SK-N-SH (cell line): ENCODE measurements around the gene KNDC1. TPM values are rescaled to one million over a fixed set of nuclear protein-coding genes. Genes with fewer than 3 reads are reported as not detected.

Source experiments
- CTCF ChIA-PET: fragments of 300-600, 350-600 bp; formaldehyde crosslinking; extraction: SDS; loops from one replicate; lab custom pipeline; 2021; lab: Yijun Ruan, JAX
- POLR2A ChIA-PET: fragments of 350-600 bp; sonication (Branson Sonifier 250); formaldehyde crosslinking; extraction: SDS; loops from one replicate; lab custom pipeline; 2020; ENCODE audit warnings: antibody characterized with exemption, inconsistent platforms; lab: Yijun Ruan, JAX
- DNase-seq: peaks from one replicate; pipeline ENCODE4 v3.0.0; 2012
- H2AFZ ChIP-seq: fragments of 200-600 bp; sonication (generic); 2 replicates; pipeline ENCODE4 v1.8.1; 2016; ENCODE audit warnings: antibody characterized with exemption, mild to moderate bottlenecking, low read depth
- H3F3A ChIP-seq: fragments of 200-600 bp; sonication (generic); replicated peaks from 2 replicates; pipeline ENCODE3; 2016; ENCODE audit warnings: antibody characterized with exemption, mild to moderate bottlenecking; ENCODE audit not compliant: insufficient read depth
- H3K27ac ChIP-seq, 2 experiments: fragments of 200-500 bp in 1 of 2; fragments of 200-600 bp in 1 of 2; sonication (Bioruptor generic) in 1 of 2; sonication (generic), shearing (Covaris generic) in 1 of 2; 2 replicates each; pipeline versions ENCODE4 v1.5.1 to v1.6.1; 2014 to 2016; ENCODE audit warnings: low read depth in 2 of 2, inconsistent platforms in 1 of 2, low read length in 1 of 2, mild to moderate bottlenecking in 1 of 2, mixed read lengths in 1 of 2
- H3K27me3 ChIP-seq: fragments of 200-600 bp; sonication (generic), shearing (Covaris generic); 2 replicates; pipeline ENCODE4 v1.6.1; 2016; ENCODE audit warnings: mixed run types; ENCODE audit not compliant: insufficient read depth
- H3K36me3 ChIP-seq, 2 experiments: fragments of 200-500 bp in 1 of 2; fragments of 200-600 bp in 1 of 2; sonication (Bioruptor generic) in 1 of 2; sonication (generic) in 1 of 2; replicated peaks in 1 of 2; 2 replicates each; pipeline versions ENCODE3 to v1.5.1; 2014 to 2016; ENCODE audit warnings: low read length in 1 of 2, mild to moderate bottlenecking in 1 of 2; ENCODE audit not compliant: insufficient read depth in 2 of 2, control insufficient read depth in 1 of 2
- H3K4me1 ChIP-seq, 2 experiments: fragments of 200-500 bp in 1 of 2; fragments of 200-600 bp in 1 of 2; sonication (Bioruptor generic) in 1 of 2; sonication (generic), shearing (Covaris generic) in 1 of 2; 2 replicates each; pipeline versions ENCODE4 v1.5.1 to v1.6.1; 2014 to 2016; ENCODE audit warnings: low read depth in 1 of 2, low read length in 1 of 2, mixed run types in 1 of 2; ENCODE audit not compliant: insufficient read depth in 2 of 2, control insufficient read depth in 1 of 2
- H3K4me2 ChIP-seq: fragments of 200-600 bp; sonication (generic), shearing (Covaris generic); 2 replicates; pipeline ENCODE4 v1.6.1; 2017; ENCODE audit warnings: mixed run types
- H3K4me3 ChIP-seq, 2 experiments: fragments of 200-500 bp in 1 of 2; fragments of 200-600 bp in 1 of 2; sonication (Bioruptor generic) in 1 of 2; sonication (generic), shearing (Covaris generic) in 1 of 2; 2 replicates each; pipeline versions ENCODE4 v1.5.1 to v1.8.1; 2014 to 2016; ENCODE audit warnings: low read depth in 2 of 2, inconsistent platforms in 1 of 2, low read length in 1 of 2, mild to moderate bottlenecking in 1 of 2, mixed read lengths in 1 of 2, moderate library complexity in 1 of 2
- H3K79me2 ChIP-seq: fragments of 200-600 bp; sonication (generic); 2 replicates; pipeline ENCODE4 v1.8.1; 2017; ENCODE audit warnings: mild to moderate bottlenecking; ENCODE audit not compliant: insufficient read depth
- H3K9ac ChIP-seq: fragments of 200-600 bp; sonication (generic); 2 replicates; pipeline ENCODE4 v1.6.1; 2017; ENCODE audit warnings: mixed run types
- H3K9me2 ChIP-seq: fragments of 200-600 bp; sonication (generic); 2 replicates; pipeline ENCODE4 v1.6.1; 2017; ENCODE audit warnings: mixed run types
- H3K9me3 ChIP-seq: fragments of 200-600 bp; sonication (generic); 2 replicates; pipeline ENCODE4 v1.6.1; 2017; ENCODE audit warnings: mixed run types, mild to moderate bottlenecking, moderate library complexity
- H4K20me1 ChIP-seq: fragments of 200-600 bp; sonication (generic); 2 replicates; pipeline ENCODE4 v1.6.1; 2017; ENCODE audit warnings: mild to moderate bottlenecking, mixed run types; ENCODE audit not compliant: insufficient read depth
- ELF1 ChIP-seq: IDR thresholded peaks from 2 replicates; pipeline ENCODE4 v1.4.0; 2012
- GATA2 ChIP-seq: sonication (generic); formaldehyde crosslinking; IDR thresholded peaks from 2 replicates; pipeline ENCODE4 v1.5.0; 2020; ENCODE audit warnings: mild to moderate bottlenecking, missing genetic modification reagents
- IRF3 ChIP-seq: fragments of 150-350 bp; IDR thresholded peaks from 2 replicates; pipeline ENCODE4 v1.6.1; 2016; ENCODE audit warnings: mild to moderate bottlenecking, low read depth, low read length
- JUND ChIP-seq: IDR thresholded peaks from 2 replicates; pipeline ENCODE4 v1.4.0; 2012
- MEF2A ChIP-seq: IDR thresholded peaks from 2 replicates; pipeline ENCODE4 v1.4.0; 2012; ENCODE audit warnings: low read depth, borderline replicate concordance
- PBX3 ChIP-seq: IDR thresholded peaks from 2 replicates; pipeline ENCODE4; 2012
- RCOR1 ChIP-seq: fragments of 150-350 bp; IDR thresholded peaks from 2 replicates; pipeline ENCODE4 v1.6.1; 2017; ENCODE audit warnings: antibody characterized with exemption, low read length
- RFX5 ChIP-seq: IDR thresholded peaks from 2 replicates; pipeline ENCODE4 v1.6.1; 2012; ENCODE audit warnings: mild to moderate bottlenecking, improper control_type of control experiment, low read length
- RXRA ChIP-seq: IDR thresholded peaks from 2 replicates; pipeline ENCODE4 v1.4.0; 2012; ENCODE audit warnings: low read depth, mild to moderate bottlenecking, borderline replicate concordance
- SIN3A ChIP-seq: IDR thresholded peaks from 2 replicates; pipeline ENCODE4 v1.6.1; 2012; ENCODE audit warnings: low read depth, mild to moderate bottlenecking, low read length, moderate library complexity, borderline replicate concordance
- SMC3 ChIP-seq: IDR thresholded peaks from 2 replicates; pipeline ENCODE4 v1.6.1; 2012; ENCODE audit warnings: low read depth, low read length, improper control_type of control experiment
- TAF1 ChIP-seq: IDR thresholded peaks from 2 replicates; pipeline ENCODE4 v1.6.1; 2012; ENCODE audit warnings: low read depth, mild to moderate bottlenecking, low read length, moderate library complexity, borderline replicate concordance
- TCF12 ChIP-seq: IDR thresholded peaks from 2 replicates; pipeline ENCODE4 v1.4.0; 2012
- YY1 ChIP-seq: IDR thresholded peaks from 2 replicates; pipeline ENCODE4 v1.4.0; 2012; ENCODE audit warnings: low read depth, mild to moderate bottlenecking
- ZBTB33 ChIP-seq: IDR thresholded peaks from 2 replicates; pipeline ENCODE4 v1.4.0; 2012; ENCODE audit warnings: low read depth, borderline replicate concordance
- WGBS: methylation state at CpG from one replicate; pipeline ENCODE4 v1.1.6; 2017; ENCODE audit warnings: low lambda C conversion rate; 5-methylcytosine and 5-hydroxymethylcytosine counted together
- polyA plus RNA-seq, 3 experiments: library from polyadenylated mRNA; depleted of rRNA; stranded (reverse); fragments of >200 nt; gene quantifications; 2 replicates each; pipeline ENCODE4 v1.2.3, GENCODE V29; 2012
- TF ChIP-seq, protein P1 (sequence below): IDR thresholded peaks from 2 replicates; pipeline ENCODE4 v1.6.1; 2012; ENCODE audit warnings: mild to moderate bottlenecking, low read depth, low read length, moderate library complexity

KNDC1 gene
- polyA plus RNA-seq, 1 of the 3 experiments (the other 2 are of a cell fraction), result 1.4 TPM

DNA sequence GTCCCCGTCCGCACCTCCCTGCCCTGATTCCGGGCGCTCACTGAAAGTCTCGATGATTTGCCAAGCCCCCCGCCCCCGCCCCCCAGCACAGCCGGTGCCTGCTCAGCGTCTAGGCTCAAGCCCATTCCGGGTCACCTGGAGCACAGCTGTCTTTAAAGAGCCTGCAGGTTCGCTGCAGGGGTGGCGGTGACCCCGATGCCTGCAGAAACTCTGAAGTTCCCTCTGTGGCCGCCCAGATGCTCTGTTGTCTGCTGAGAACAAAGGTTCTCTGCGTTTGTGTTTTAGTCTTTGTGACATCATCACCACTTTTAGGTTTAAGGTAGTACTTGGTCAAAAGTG is 78.4 kb downstream of the KNDC1 start (continued):
- no peak for TF ChIP-seq MEF2A
- TF ChIP-seq, protein P1, sequence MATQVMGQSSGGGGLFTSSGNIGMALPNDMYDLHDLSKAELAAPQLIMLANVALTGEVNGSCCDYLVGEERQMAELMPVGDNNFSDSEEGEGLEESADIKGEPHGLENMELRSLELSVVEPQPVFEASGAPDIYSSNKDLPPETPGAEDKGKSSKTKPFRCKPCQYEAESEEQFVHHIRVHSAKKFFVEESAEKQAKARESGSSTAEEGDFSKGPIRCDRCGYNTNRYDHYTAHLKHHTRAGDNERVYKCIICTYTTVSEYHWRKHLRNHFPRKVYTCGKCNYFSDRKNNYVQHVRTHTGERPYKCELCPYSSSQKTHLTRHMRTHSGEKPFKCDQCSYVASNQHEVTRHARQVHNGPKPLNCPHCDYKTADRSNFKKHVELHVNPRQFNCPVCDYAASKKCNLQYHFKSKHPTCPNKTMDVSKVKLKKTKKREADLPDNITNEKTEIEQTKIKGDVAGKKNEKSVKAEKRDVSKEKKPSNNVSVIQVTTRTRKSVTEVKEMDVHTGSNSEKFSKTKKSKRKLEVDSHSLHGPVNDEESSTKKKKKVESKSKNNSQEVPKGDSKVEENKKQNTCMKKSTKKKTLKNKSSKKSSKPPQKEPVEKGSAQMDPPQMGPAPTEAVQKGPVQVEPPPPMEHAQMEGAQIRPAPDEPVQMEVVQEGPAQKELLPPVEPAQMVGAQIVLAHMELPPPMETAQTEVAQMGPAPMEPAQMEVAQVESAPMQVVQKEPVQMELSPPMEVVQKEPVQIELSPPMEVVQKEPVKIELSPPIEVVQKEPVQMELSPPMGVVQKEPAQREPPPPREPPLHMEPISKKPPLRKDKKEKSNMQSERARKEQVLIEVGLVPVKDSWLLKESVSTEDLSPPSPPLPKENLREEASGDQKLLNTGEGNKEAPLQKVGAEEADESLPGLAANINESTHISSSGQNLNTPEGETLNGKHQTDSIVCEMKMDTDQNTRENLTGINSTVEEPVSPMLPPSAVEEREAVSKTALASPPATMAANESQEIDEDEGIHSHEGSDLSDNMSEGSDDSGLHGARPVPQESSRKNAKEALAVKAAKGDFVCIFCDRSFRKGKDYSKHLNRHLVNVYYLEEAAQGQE, result no peak
- no peak for TF ChIP-seq RFX5
- TF ChIP-seq JUND, result no peak
- TF ChIP-seq, all 33 proteins: peak for 0

DNA sequence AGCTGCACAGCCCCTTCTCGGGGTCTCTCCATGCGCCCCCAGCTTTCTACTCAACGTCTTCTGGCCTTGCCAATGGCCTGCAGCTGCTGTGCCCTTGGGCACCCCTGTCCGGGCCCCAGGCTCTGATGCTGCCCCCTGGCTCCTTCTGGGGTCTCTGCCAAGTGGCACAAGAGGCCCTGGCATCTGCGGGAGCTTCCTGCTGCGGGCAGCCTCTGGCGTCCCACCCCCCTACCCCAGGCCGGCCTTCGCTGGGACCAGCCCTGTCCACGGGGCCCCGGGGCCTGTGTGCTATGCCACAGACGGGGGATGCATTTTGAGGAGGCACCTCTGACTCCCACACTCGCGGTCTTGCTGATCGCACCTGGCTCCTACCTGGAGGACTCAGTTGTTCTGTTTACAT is 80.0 kb downstream of the KNDC1 start:
- TF ChIP-seq RCOR1 (no peak), ELF1 (no peak), TAF1 (no peak), IRF3 (no peak), YY1 (no peak), ZBTB33 (no peak), PBX3 (no peak), JUND (no peak), SIN3A (no peak), RXRA (no peak), TCF12 (no peak), GATA2 (no peak), SMC3 (no peak)
- TF ChIP-seq, protein P1, result no peak
- Histone ChIP-seq H3K9me2 (no peaks in the 10 kb centered on the region), H3F3A (no peaks in the 10 kb centered on the region), H3K4me2 (no peak overlapping the region), H2AFZ (no peak overlapping the region), H3K36me3 (no peaks in the 10 kb centered on the region), H4K20me1 (no peaks in the 10 kb centered on the region), H3K4me1 (no peaks in the 10 kb centered on the region), H3K9me3 (no peaks in the 10 kb centered on the region), H3K9ac (no peak overlapping the region), H3K27ac (no peak overlapping the region), H3K27me3 (peaks cover 43% of the 10 kb centered on the region), H3K79me2 (no peaks in the 10 kb centered on the region), H3K4me3 (no peak overlapping the region)
- POLR2A ChIA-PET, result no interaction called here
- no peak for DNase-seq
- CTCF ChIA-PET, result no interaction called here
- 80% methylated on average over 6 of the region's 15 CpGs for WGBS
